NCI-H2029 (cell line): Measurements from ENCODE around the gene CDC42BPA.
"Not testable (repeated sequence)": the region's sequence is repeated elsewhere in the genome, so short reads cannot be mapped to it uniquely, and the experiment has no call there.

Experiments used
- DNase-seq: peaks from one replicate; lab custom pipeline; 2025; lab: John Stamatoyannopoulos, UW

Gene CDC42BPA

GRCh38 chr1:227059076-227059475, 259.2 kb downstream of the CDC42BPA start:
- no peak for DNase-seq

- no peak for DNase-seq
These were observed 260.0 kb downstream of the CDC42BPA start for GRCh38 chr1:227058321-227058751.

GRCh38 chr1:227049253-227049652, 269.0 kb downstream of the CDC42BPA start:
- no peak for DNase-seq

GRCh38 chr1:227043755-227044154, 274.5 kb downstream of the CDC42BPA start:
- no peak for DNase-seq

- no peak for DNase-seq
These were observed 276.0 kb downstream of the CDC42BPA start for GRCh38 chr1:227042292-227042691.

GRCh38 chr1:227038401-227038800, 279.9 kb downstream of the CDC42BPA start:
- DNase-seq: no peak

- DNase-seq: no peak
These were observed 281.2 kb downstream of the CDC42BPA start for GRCh38 chr1:227037121-227037520.

- DNase-seq: no peak
These were observed 283.0 kb downstream of the CDC42BPA start for GRCh38 chr1:227035316-227035715.

- no peak for DNase-seq
These were observed 284.4 kb downstream of the CDC42BPA start for GRCh38 chr1:227033880-227034279.

GRCh38 chr1:227032396-227032795, 285.9 kb downstream of the CDC42BPA start:
- DNase-seq: no peak

- DNase-seq: no peak
These were observed 301.3 kb downstream of the CDC42BPA start for GRCh38 chr1:227016990-227017389.

- DNase-seq: no peak
These were observed 307.6 kb downstream of the CDC42BPA start for GRCh38 chr1:227010645-227011044.

- DNase-seq: no peak
These were observed 308.4 kb downstream of the CDC42BPA start for GRCh38 chr1:227009937-227010336.

- DNase-seq: no peak
These were observed 312.0 kb downstream of the CDC42BPA start for GRCh38 chr1:227006226-227006796.

- DNase-seq: no peak
These were observed 313.5 kb downstream of the CDC42BPA start for GRCh38 chr1:227004796-227005195.

- no peak for DNase-seq
These were observed 315.1 kb downstream of the CDC42BPA start for GRCh38 chr1:227003165-227003564.

- DNase-seq: no peak
These were observed 315.7 kb downstream of the CDC42BPA start for GRCh38 chr1:227002531-227003049.

GRCh38 chr1:226999579-226999978, 318.7 kb downstream of the CDC42BPA start:
- not testable (repeated sequence) for DNase-seq

- DNase-seq: no peak
These were observed 322.6 kb downstream of the CDC42BPA start for GRCh38 chr1:226995365-226996332.

GRCh38 chr1:226994586-226995364, 323.5 kb downstream of the CDC42BPA start:
- no peak for DNase-seq

- DNase-seq: no peak
These were observed 324.3 kb downstream of the CDC42BPA start for GRCh38 chr1:226993814-226994585.
